Erythroblast (primary cell): ENCODE measurements around the gene EN2.
A peak's percentile ranks its signal among the peaks of the same experiment; 100 is the strongest.

Source experiments
- DNase-seq, 2 experiments: peaks; one replicate each; lab custom pipeline; 2025; lab: John Stamatoyannopoulos, UW
- GATA1 ChIP-seq: IDR thresholded peaks from 2 replicates; pipeline ENCODE4 v1.6.1; 2011; ENCODE audit warnings: low read depth, mild to moderate bottlenecking, control low read depth, low read length, moderate library complexity
- POLR2A ChIP-seq: IDR thresholded peaks from 2 replicates; pipeline ENCODE4 v1.6.1; 2011; ENCODE audit warnings: mild to moderate bottlenecking, low read length

EN2 gene

DNA sequence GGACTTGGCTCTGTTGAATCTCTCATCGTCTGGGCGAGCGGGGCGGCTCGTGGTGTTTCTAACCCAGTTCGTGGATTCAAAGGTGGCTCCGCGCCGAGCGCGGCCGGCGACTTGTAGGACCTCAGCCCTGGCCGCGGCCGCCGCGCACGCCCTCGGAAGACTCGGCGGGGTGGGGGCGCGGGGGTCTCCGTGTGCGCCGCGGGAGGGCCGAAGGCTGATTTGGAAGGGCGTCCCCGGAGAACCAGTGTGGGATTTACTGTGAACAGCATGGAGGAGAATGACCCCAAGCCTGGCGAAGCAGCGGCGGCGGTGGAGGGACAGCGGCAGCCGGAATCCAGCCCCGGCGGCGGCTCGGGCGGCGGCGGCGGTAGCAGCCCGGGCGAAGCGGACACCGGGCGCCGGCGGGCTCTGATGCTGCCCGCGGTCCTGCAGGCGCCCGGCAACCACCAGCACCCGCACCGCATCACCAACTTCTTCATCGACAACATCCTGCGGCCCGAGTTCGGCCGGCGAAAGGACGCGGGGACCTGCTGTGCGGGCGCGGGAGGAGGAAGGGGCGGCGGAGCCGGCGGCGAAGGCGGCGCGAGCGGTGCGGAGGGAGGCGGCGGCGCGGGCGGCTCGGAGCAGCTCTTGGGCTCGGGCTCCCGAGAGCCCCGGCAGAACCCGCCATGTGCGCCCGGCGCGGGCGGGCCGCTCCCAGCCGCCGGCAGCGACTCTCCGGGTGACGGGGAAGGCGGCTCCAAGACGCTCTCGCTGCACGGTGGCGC, at the start of gene EN2:
TSS of gene EN2 (plus strand) at position 19 of the 767 bp plus-strand sequence. CDS start at position 268, 249 bp downstream.
- no peak for DNase-seq

DNA sequence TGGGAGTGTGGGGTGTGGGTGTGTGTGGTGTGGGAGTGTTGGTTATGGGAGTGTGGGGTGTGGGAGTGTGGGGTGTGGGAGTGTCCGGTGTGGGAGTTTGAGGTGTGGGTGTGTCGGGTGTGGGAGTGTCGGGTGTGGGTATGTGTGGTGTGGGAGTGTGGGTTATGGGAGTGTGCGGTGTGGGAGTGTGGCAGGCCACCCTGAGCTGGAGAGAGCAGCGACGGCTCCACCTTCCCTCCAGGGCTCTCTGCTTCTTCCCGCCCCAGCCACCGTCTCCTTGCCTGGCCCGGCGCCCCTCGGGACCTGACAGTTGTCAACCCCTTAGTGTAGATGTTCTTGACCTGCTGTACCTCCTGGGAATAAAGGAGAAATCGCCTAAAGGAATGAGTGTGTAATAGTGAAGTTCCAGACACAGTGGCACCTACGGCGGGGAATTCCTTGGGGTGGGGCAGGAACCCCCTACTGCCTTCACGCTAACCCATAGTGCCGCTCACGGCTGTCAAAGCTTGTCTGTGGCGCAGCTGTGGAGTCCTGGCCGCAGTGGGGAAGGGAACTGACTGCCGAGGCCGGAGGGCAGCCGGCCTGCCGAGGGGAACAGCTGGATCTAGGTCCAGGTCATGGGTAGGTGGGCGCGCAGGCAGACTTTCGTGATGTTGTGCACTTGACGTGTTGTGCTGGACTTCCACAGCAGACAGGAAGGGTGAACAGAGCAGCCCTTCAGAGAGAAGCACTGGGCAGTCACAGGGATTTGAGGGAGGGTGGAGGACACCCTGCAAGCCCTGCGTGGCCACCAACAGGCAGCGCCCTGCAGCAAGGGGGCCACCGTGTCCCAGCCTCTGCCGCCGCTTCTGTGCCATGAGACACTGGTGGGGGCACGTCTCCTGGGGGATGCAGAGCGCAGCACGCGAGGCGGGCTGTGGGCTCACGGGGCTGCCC, 49.0 kb upstream of the EN2 start:
- TF ChIP-seq POLR2A (no peak), GATA1 (no peak)
- no peak for DNase-seq

More for the DNA sequence above, at the start of gene EN2:
- TF ChIP-seq POLR2A (no peak), GATA1 (no peak)

DNA sequence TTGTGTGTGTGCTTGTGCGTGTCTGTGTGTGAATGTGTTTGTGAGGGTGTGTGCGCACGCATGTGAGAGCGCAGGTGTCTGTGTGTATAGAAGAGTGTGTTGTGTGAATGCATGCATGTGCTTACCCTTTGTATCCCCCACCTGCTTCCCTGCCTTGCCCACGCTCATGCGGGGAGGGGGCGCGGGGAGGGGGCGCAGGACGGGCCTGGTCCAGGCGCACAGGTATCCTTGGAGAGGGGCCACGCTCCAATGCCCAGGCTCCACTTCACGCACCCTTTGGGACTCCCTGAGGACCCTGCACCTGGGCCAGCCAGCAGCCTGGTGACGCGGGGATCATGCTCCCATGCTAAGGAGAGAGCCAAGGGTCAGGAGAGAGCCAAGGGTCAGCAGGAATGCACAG, 47.9 kb upstream of the EN2 start:
- DNase-seq, result no peak
- TF ChIP-seq POLR2A (no peak), GATA1 (no peak)

DNA sequence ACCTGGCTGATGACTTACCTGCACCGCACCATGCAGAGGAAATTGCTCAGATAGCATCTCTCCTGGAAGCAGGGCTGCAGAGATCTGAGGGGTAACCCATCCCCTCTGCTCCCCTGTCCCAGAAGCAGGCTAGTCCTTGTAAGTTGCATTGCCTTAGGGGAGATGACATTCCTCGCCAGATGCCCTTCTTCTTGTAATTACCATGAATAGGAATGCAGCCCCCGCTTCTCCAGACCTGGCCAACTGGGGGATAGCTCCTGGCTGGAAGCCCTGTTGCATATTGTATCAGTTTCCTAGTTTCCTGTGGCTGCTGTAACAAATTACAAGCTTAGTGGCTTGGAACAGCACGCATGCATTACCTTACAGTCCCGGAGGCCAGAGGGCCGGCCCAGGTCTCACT, 47.5 kb upstream of the EN2 start:
- TF ChIP-seq POLR2A, result no peak
- TF ChIP-seq GATA1, result no peak
- no peak for DNase-seq

DNA sequence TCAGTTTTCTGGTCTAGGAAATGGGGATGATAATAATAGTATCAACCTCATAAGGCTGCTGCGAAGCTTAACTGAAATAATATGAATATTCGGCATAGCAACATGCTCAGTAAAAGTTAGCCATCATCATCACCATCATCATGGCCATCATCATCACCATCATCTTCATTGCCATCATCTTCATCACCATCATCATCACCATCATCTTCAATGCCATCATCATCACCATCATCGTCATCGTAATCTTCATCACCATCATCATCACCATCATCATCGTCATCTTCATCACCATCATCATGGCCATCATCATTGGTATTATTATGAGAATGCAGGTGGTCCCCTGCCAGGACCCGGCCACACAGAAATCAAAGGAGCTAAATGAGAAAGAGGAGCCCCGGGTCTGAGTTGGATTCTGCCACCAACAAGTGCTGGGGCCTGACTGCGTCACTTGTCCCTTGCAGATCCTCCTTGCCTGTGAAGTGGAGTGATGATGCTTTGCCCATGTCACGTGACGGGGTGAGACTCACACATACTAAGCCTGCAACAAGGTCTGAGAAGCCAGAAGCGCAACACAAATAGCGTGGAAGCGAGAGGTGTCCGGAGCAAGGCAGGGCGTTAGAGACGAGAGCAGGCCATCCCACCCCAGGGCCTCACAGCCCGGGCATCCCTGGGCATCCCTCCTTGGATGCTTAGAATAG, 46.1 kb upstream of the EN2 start:
- TF ChIP-seq GATA1 (no peak), POLR2A (no peak)

DNA sequence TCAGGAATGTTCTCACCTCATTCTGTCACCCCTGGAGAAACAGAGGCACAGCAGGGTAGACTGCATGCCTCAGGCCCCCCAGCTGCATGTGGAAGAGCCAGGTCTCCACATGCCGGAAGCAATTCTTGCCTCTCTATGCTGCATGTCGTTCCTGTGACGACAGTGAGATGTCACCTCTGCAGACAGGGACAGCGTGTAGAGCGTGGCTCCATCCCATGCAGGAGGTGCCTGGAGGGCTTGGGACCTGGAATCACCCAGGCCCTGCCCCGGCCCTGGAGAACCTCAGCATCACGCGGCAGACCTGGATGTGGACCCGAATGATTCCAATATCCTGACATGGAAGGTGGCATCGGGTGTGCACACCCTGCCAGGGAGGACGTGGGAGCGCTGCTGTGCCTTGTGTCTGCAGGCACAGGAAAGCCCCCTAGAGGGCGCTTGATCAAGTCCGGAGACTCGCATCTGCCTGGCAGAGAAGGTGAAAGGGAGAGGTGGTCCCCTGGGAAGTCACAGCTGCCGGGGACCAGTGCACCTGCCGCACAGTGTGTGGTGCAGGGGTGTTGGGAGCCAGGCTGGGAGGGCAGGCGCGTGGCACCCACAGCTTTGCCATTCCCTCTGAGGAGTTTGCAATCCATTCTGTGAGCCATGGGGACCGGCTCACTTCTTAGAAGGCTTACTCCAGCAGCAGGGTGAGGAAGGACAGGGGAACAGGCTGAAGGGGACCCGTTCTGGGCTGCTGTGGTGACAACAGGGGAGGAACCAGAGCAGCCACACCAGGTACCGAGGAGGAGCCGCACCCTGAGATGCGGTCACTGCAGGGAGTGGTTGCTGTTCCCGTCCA, 45.3 kb upstream of the EN2 start:
- TF ChIP-seq POLR2A, result no peak
- TF ChIP-seq GATA1, result no peak
- DNase-seq, result peak; percentile 36 to 57

More for the DNA sequence above, 46.1 kb upstream of the EN2 start:
- no peak for DNase-seq

DNA sequence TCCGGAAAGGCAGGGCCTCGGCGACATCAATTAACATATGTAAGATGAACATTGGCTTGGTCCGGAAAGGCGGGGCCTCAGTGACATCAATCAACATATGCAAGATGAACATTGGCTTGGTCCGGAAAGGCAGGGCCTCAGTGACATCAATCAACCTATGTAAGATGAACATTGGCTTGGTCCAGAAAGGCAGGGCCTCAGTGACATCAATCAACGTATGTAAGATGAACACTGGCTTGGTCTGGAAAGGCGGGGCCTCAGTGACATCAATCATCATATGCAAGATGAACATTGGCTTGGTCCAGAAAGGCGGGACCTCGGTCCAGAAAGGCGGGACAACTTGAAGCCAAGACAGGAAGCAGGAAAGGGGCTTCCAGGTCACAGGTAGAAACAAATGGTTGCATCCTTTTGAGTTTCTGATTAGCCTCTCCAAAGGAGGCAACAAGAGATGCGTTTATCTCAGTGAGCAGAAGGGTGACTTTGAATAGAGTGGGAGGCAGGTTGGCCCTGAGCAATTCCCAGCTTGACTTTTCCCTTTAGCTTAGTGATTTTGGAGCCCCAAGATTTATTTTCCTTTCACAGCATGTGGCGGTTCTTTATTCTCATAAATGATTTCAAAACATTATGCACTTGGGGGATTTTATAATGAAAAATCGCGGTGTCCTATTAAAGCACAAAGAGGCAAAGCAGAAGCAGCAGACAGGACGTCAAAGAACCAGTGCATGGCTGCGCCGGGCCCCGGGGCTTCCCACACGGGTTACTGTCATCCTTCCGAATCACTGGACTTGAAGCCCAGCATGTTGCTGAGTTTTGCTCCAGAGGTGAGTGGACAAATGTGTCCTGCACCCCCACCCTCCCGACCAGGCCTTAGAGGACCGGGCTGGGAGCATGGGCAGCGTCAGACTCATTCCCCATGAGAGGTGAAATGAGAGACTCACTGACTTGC, 43.1 kb upstream of the EN2 start:
- peak in 1 of 2 experiments; percentile 8 for DNase-seq
- no peak for TF ChIP-seq GATA1
- TF ChIP-seq POLR2A, result no peak

DNA sequence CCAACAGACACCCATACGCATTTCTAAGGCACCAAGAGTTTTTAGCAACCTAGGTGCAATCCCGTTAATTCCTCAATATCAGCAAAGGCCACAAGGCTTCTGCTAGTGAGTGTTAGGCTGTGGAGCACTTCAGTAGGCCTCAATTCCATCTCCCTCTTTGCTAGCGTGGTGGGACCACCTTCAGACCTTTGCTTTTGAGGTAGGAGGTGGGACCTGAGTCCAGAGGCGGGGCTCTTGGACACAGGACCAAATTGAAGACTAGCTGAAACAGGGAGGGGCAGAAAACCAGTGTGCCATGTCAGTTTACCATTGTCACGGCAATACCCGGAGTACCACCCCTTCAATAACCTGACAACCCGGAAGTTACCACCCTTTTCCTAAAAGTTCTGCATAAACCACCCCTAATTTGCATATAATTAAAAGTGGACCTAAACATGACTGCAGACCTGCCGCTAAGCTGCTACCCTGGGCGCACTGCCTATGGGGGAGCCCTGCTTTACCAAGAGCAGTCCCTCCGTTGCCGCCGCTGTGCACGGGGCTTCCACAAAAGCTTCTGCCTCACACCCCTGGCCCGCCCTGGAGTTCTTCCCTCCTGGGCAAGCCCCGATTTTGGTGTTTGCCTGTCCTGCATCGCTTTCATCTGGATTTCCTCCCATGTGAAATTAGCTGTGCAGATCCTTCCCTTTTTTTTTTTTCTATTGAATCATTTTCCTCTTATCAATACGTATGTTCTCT, 41.1 kb upstream of the EN2 start:
- no peak for DNase-seq
- TF ChIP-seq GATA1 (no peak), POLR2A (no peak)

DNA sequence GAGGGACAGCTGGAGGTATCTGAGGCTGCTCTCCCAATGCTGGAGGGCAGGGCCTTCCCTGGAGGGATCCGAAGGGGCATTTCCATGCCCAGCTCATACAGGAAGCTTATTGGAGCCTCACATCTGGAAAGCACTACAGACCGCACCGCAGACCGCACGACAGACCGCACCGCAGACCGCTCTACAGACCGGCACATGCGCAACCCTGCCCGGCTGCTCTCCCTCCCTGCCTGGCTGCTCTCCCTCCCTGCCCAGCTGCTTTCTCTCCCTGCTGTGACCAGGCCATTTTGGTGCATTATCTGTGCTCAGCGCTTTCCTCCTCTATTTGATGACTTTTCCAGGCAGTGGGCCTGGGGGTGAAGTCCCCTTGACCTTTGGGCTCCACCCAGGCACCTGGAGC, 39.6 kb upstream of the EN2 start:
- TF ChIP-seq GATA1 (no peak), POLR2A (no peak)
- DNase-seq, result no peak

DNA sequence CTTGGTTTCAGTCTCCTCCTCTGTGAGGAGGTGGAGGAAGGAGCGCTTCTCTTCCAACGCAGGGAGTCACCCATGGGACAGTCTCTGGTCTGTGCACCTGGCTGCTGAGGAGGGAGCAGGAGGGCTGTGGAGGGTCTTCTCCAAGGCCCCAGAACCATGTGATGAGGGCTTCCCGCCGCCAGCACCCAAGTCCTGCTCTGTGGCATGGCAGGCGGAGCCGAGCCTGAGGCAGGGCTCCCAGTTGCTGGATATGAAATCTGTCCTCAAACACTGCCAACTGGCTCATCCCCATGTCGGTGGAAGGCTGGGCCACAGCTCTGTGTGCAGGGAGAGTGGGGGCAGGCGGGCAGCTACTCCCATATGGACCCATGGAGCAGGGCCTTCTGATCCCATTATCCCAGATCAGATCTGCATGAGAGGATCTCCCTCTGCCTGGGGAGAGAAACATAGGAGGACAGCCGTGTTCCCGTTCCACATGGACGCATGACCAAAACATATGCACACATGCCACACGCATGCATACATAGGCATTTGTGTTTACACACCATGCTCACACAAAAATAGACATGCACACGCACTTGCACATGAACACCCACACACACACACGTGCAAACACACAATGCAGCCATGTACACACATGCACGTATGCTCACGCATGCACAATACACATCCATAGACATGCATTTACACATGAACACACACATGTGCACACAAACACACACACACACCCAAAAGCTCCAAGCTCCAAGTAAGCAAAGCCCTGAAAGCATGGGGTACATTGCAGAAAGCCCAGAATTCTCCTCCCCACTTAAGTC, 38.8 kb upstream of the EN2 start:
- TF ChIP-seq POLR2A (no peak), GATA1 (no peak)

DNA sequence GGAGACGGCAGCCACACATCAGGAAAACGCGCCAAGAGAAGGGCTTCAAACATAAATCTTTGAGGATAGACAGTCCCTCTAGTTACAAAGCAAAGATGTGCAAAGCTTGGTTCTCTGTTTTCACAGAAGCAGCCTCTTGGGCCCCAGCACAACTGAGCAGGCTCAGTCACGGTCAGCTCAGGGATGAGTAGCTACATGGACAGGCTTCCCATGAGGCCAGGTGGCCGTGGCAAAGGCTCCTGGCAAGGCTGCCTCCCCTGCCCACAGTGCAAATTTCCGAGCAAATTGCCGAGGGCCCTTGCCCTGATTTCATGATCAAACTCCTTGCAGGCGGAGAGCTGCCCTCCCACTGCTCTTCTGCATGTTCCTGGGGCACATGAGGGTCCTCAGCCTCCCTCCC, 37.8 kb upstream of the EN2 start:
- TF ChIP-seq POLR2A (no peak), GATA1 (no peak)
- DNase-seq, result no peak

More for the DNA sequence above, 38.8 kb upstream of the EN2 start:
- no peak for DNase-seq
